ENCODE data around the gene SPTBN1. TPM values are rescaled to one million over a fixed set of nuclear protein-coding genes. Genes with fewer than 3 reads are reported as not detected.

Gene SPTBN1
- total RNA-seq, 1 experiment from 2014 or later, result 204 TPM

- ATAC-seq (no peak), DNase-seq (ENCODE audit: low spot score) (no peak)
- ChIA-PET POLR2A (no interaction called here), CTCF (no interaction called here)
- Mint-ChIP-seq H3K9me3 (no peaks in the 10 kb centered on the region; the same call in 1 of the 2 replicates), H3K4me1 (peaks cover 25% of the 10 kb centered on the region), H3K27me3 (ENCODE audit: low read depth) (no peaks in the 10 kb centered on the region), H3K27ac (no peak overlapping the region), H3K4me3 (no peak overlapping the region), H3K36me3 (no peaks in the 10 kb centered on the region)
- TF ChIP-seq, protein P1, sequence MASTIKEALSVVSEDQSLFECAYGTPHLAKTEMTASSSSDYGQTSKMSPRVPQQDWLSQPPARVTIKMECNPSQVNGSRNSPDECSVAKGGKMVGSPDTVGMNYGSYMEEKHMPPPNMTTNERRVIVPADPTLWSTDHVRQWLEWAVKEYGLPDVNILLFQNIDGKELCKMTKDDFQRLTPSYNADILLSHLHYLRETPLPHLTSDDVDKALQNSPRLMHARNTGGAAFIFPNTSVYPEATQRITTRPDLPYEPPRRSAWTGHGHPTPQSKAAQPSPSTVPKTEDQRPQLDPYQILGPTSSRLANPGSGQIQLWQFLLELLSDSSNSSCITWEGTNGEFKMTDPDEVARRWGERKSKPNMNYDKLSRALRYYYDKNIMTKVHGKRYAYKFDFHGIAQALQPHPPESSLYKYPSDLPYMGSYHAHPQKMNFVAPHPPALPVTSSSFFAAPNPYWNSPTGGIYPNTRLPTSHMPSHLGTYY (CRISPR knock-in tag; IDR thresholded peaks at IDR 0.05), result no peak
- TF ChIP-seq GABPB1 (CRISPR knock-in tag; IDR thresholded peaks at IDR 0.05), result no peak
- TF ChIP-seq, protein P2, sequence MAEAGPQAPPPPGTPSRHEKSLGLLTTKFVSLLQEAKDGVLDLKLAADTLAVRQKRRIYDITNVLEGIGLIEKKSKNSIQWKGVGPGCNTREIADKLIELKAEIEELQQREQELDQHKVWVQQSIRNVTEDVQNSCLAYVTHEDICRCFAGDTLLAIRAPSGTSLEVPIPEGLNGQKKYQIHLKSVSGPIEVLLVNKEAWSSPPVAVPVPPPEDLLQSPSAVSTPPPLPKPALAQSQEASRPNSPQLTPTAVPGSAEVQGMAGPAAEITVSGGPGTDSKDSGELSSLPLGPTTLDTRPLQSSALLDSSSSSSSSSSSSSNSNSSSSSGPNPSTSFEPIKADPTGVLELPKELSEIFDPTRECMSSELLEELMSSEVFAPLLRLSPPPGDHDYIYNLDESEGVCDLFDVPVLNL (CRISPR knock-in tag; IDR thresholded peaks at IDR 0.05; ENCODE audit: borderline replicate concordance, low read depth), result no peak
- no peak for TF ChIP-seq TCF7 (CRISPR knock-in tag; IDR thresholded peaks at IDR 0.05; ENCODE audit: low read depth)
- no peak for TF ChIP-seq JAZF1 (CRISPR knock-in tag; IDR thresholded peaks at IDR 0.05)
These were observed 93.3 kb downstream of the SPTBN1 start for GRCh38 chr2:54549430-54549829.

DNA sequence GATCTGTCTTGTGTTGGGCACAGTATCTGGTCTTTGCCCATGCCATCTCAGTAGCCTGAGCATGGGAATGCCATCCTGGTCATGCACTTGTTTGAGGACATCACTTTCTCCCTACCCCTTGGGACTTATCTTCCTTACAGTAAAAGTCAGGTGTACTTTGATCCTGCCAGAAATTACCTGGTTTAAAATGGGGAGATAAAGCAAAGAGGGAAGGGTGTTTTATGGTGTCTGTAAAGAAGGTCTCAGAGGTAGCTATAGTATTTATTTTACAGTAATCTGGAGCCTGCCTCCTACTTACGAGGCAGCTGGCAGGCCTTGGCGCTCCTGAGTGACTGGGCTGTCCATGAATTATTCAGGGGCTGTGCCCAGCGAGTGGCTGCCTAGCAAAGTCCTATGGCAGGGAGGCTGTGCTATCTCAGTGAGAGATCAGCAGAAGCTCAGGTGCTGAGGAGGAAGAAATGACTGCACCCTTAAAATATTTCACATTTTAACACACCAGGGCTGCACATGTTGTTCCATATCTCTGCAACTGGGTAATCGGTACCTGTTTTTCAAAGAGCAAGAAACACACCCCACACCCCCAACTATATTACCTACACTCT lies 93.9 kb downstream of the SPTBN1 start:
- H3K27me3 Mint-ChIP-seq (ENCODE audit: low read depth), result no peaks in the 10 kb centered on the region
- H3K4me1 Mint-ChIP-seq, result peaks cover 25% of the 10 kb centered on the region
- H3K9me3 Mint-ChIP-seq, result no peaks in the 10 kb centered on the region; the same call in 1 of the 2 replicates
- ATAC-seq (no peak), DNase-seq (ENCODE audit: low spot score) (no peak)
- CTCF ChIA-PET, result no interaction called here
- no peak overlapping the region for H3K4me3 Mint-ChIP-seq
- H3K36me3 Mint-ChIP-seq, result no peaks in the 10 kb centered on the region
- POLR2A ChIA-PET, result no interaction called here
- H3K27ac Mint-ChIP-seq, result no peak overlapping the region
- TF ChIP-seq, protein P2 (CRISPR knock-in tag; IDR thresholded peaks at IDR 0.05; ENCODE audit: borderline replicate concordance, low read depth), result no peak
- TF ChIP-seq SOX15 (CRISPR knock-in tag; IDR thresholded peaks at IDR 0.05) (no peak), ZNF532 (CRISPR knock-in tag; IDR thresholded peaks at IDR 0.05; ENCODE audit: borderline replicate concordance) (no peak), TP53 (CRISPR knock-in tag; IDR thresholded peaks at IDR 0.05) (no peak), SMAD3 (CRISPR knock-in tag; IDR thresholded peaks at IDR 0.05; ENCODE audit: borderline replicate concordance) (no peak), NR2C2 (CRISPR knock-in tag; IDR thresholded peaks at IDR 0.05) (no peak), ZBTB21 (CRISPR knock-in tag; IDR thresholded peaks at IDR 0.05; ENCODE audit: borderline replicate concordance) (no peak), GTF2I (CRISPR knock-in tag; conservative IDR thresholded peaks at IDR 0.05) (no peak), STAT6 (CRISPR knock-in tag; conservative IDR thresholded peaks at IDR 0.05; ENCODE audit: low read depth) (no peak), FOXK1 (CRISPR knock-in tag; IDR thresholded peaks at IDR 0.05) (no peak), ZMAT4 (CRISPR knock-in tag; IDR thresholded peaks at IDR 0.05) (no peak), NFYB (CRISPR knock-in tag; conservative IDR thresholded peaks at IDR 0.05; ENCODE audit: low read depth) (no peak)
- TF ChIP-seq, protein P3, sequence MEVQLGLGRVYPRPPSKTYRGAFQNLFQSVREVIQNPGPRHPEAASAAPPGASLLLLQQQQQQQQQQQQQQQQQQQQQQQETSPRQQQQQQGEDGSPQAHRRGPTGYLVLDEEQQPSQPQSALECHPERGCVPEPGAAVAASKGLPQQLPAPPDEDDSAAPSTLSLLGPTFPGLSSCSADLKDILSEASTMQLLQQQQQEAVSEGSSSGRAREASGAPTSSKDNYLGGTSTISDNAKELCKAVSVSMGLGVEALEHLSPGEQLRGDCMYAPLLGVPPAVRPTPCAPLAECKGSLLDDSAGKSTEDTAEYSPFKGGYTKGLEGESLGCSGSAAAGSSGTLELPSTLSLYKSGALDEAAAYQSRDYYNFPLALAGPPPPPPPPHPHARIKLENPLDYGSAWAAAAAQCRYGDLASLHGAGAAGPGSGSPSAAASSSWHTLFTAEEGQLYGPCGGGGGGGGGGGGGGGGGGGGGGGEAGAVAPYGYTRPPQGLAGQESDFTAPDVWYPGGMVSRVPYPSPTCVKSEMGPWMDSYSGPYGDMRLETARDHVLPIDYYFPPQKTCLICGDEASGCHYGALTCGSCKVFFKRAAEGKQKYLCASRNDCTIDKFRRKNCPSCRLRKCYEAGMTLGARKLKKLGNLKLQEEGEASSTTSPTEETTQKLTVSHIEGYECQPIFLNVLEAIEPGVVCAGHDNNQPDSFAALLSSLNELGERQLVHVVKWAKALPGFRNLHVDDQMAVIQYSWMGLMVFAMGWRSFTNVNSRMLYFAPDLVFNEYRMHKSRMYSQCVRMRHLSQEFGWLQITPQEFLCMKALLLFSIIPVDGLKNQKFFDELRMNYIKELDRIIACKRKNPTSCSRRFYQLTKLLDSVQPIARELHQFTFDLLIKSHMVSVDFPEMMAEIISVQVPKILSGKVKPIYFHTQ (CRISPR knock-in tag; IDR thresholded peaks at IDR 0.05), result no peak
- TF ChIP-seq, protein P4, sequence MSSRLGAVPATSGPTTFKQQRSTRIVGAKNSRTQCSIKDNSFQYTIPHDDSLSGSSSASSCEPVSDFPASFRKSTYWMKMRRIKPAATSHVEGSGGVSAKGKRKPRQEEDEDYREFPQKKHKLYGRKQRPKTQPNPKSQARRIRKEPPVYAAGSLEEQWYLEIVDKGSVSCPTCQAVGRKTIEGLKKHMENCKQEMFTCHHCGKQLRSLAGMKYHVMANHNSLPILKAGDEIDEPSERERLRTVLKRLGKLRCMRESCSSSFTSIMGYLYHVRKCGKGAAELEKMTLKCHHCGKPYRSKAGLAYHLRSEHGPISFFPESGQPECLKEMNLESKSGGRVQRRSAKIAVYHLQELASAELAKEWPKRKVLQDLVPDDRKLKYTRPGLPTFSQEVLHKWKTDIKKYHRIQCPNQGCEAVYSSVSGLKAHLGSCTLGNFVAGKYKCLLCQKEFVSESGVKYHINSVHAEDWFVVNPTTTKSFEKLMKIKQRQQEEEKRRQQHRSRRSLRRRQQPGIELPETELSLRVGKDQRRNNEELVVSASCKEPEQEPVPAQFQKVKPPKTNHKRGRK (CRISPR knock-in tag; IDR thresholded peaks at IDR 0.05; ENCODE audit: borderline replicate concordance), result no peak

Measured in WTC11 (cell line).